Activated CD4-positive, alpha-beta memory T cell treated with anti-CD3 and anti-CD28 coated beads, Interleukin-2, amount 10 ng/mL, durations not matched to agents 7 days and 5 days (primary cell): ENCODE results near the gene SLC30A4. TPM values are rescaled to one million over a fixed set of nuclear protein-coding genes. Genes with fewer than 3 reads are reported as not detected.

Experiments used
- CTCF ChIA-PET: fragments of 350-600 bp; sonication (Branson Sonifier 250); formaldehyde crosslinking; loops from one replicate; lab custom pipeline; 2021; ENCODE audit warnings: antibody characterized with exemption, inconsistent platforms; lab: Charles Lee
- POLR2A ChIA-PET: fragments of 350-600 bp; sonication (Branson Sonifier 250); formaldehyde crosslinking; loops from one replicate; lab custom pipeline; 2021; ENCODE audit warnings: antibody characterized with exemption; lab: Charles Lee
- DNase-seq: peaks from one replicate; pipeline ENCODE4 v3.0.0-alpha.2; 2020
- H3K27ac Mint-ChIP-seq: one replicate; pipeline ENCODE4 v1.8.0; 2021; ENCODE audit warnings: mild to moderate bottlenecking, mixed read lengths
- H3K27me3 Mint-ChIP-seq: one replicate; pipeline ENCODE4 v1.8.0; 2021; ENCODE audit warnings: mixed read lengths
- H3K36me3 Mint-ChIP-seq: one replicate; pipeline ENCODE4 v1.8.0; 2021; ENCODE audit warnings: low read depth, mixed read lengths
- H3K4me1 Mint-ChIP-seq: one replicate; pipeline ENCODE4 v1.8.0; 2021; ENCODE audit warnings: mixed read lengths
- H3K4me3 Mint-ChIP-seq: one replicate; pipeline ENCODE4 v1.8.0; 2021; ENCODE audit warnings: mild to moderate bottlenecking, mixed read lengths
- H3K9me3 Mint-ChIP-seq: one replicate; pipeline ENCODE4 v1.8.0; 2021; ENCODE audit warnings: mixed read lengths
- total RNA-seq, 2 experiments: library from RNA; stranded (reverse); gene quantifications; one replicate each; pipeline ENCODE4 v1.2.3, GENCODE V29; 2021

The SLC30A4 gene
- total RNA-seq, 2 experiments from 2014 or later, result 3.2 to 3.3 TPM

- POLR2A ChIA-PET, result interaction anchor here (0.9 to 2.4 kb wide), 5 partner anchors 11 to 256 kb away, joined by 3 to 9 read pairs (median 6); a partner anchor contains a TSS
- peaks cover 50% of the 10 kb centered on the region for H3K4me1 Mint-ChIP-seq
Measured at GRCh38 chr15:45457641-45458539, 64.7 kb downstream of the SLC30A4 start.

GRCh38 chr15:45457220-45457619 is 65.3 kb downstream of the SLC30A4 start:
- DNase-seq, result peak; percentile 34
- no peaks in the 10 kb centered on the region for H3K36me3 Mint-ChIP-seq
- H3K4me1 Mint-ChIP-seq, result peaks cover 50% of the 10 kb centered on the region
- H3K9me3 Mint-ChIP-seq, result no peaks in the 10 kb centered on the region
- POLR2A ChIA-PET, result interaction anchor here (1.6 to 2.4 kb wide), 3 partner anchors 10 to 55 kb away, joined by 6 to 9 read pairs (median 9); a partner anchor contains a TSS
- H3K27me3 Mint-ChIP-seq, result peaks cover 2% of the 10 kb centered on the region
- CTCF ChIA-PET, result interaction anchor here (0.6 to 5.5 kb wide), 27 partner anchors 15 to 259 kb away, joined by 3 to 92 read pairs (median 4); partner anchors contain the start of gene BLOC1S6
- peak overlapping the region; percentile 75 for H3K4me3 Mint-ChIP-seq
- peak overlapping the region; percentile 72 for H3K27ac Mint-ChIP-seq

More at GRCh38 chr15:45457641-45458539, 64.7 kb downstream of the SLC30A4 start:
- CTCF ChIA-PET, result interaction anchor here (0.6 to 5.5 kb wide), 28 partner anchors 15 to 260 kb away, joined by 3 to 92 read pairs (median 4); partner anchors contain the start of gene BLOC1S6
- Mint-ChIP-seq H3K36me3 (no peaks in the 10 kb centered on the region), H3K27ac (peak overlapping the region; percentile 72), H3K4me3 (peak overlapping the region; percentile 75), H3K27me3 (peaks cover 2% of the 10 kb centered on the region), H3K9me3 (no peaks in the 10 kb centered on the region)
- peak; percentile 78 for DNase-seq

GRCh38 chr15:45456212-45457106 is 66.1 kb downstream of the SLC30A4 start:
- CTCF ChIA-PET, result interaction anchor here (0.6 to 5.5 kb wide), 27 partner anchors 16 to 258 kb away, joined by 3 to 92 read pairs (median 4); partner anchors contain the start of gene BLOC1S6
- Mint-ChIP-seq H3K27me3 (peaks cover 2% of the 10 kb centered on the region), H3K4me1 (peaks cover 50% of the 10 kb centered on the region), H3K4me3 (peak overlapping the region; percentile 75), H3K27ac (peak overlapping the region; percentile 72), H3K9me3 (no peaks in the 10 kb centered on the region), H3K36me3 (no peaks in the 10 kb centered on the region)
- POLR2A ChIA-PET, result interaction anchor here (0.8 to 2.7 kb wide), 7 partner anchors 9 to 179 kb away, joined by 3 to 9 read pairs (median 9); partner anchors contain the start of genes BLOC1S6 and SQOR
- peak; percentile 84 for DNase-seq

- Mint-ChIP-seq H3K36me3 (no peaks in the 10 kb centered on the region), H3K4me3 (peak overlapping the region; percentile 45), H3K27me3 (peaks cover 4% of the 10 kb centered on the region), H3K9me3 (no peaks in the 10 kb centered on the region), H3K4me1 (peaks cover 50% of the 10 kb centered on the region), H3K27ac (peak overlapping the region; percentile 81)
- ChIA-PET POLR2A (interaction anchor here (1.0 to 2.7 kb wide), 4 partner anchors 52 to 254 kb away, joined by 3 to 9 read pairs (median 8); partner anchors contain the start of genes BLOC1S6 and SQOR), CTCF (interaction anchor here (0.6 to 2.4 kb wide), 9 partner anchors 24 to 276 kb away, joined by 3 to 12 read pairs (median 3); no protein-coding TSS in a partner anchor)
- peak; percentile 85 for DNase-seq
Measured at GRCh38 chr15:45454814-45455213, 67.7 kb downstream of the SLC30A4 start.

- CTCF ChIA-PET, result interaction anchor here (1.4 to 3.6 kb wide), 2 partner anchors 20 to 163 kb away, joined by 3 to 13 read pairs; no protein-coding TSS in a partner anchor
Measured at GRCh38 chr15:45451265-45451664, 71.3 kb downstream of the SLC30A4 start.

GRCh38 chr15:45449916-45450867 is 72.4 kb downstream of the SLC30A4 start:
- ChIA-PET CTCF (interaction anchor here (1.4 to 3.6 kb wide), 2 partner anchors 19 to 164 kb away, joined by 3 to 13 read pairs; no protein-coding TSS in a partner anchor), POLR2A (no interaction called here)
- Mint-ChIP-seq H3K36me3 (no peaks in the 10 kb centered on the region), H3K4me3 (no peak overlapping the region), H3K27ac (no peak overlapping the region), H3K27me3 (peaks cover 11% of the 10 kb centered on the region), H3K4me1 (peaks cover 16% of the 10 kb centered on the region), H3K9me3 (no peaks in the 10 kb centered on the region)
- DNase-seq, result no peak

More at GRCh38 chr15:45451265-45451664, 71.3 kb downstream of the SLC30A4 start:
- peaks cover 11% of the 10 kb centered on the region for H3K27me3 Mint-ChIP-seq
- H3K4me3 Mint-ChIP-seq, result no peak overlapping the region
- no peak for DNase-seq
- no peak overlapping the region for H3K27ac Mint-ChIP-seq
- no peaks in the 10 kb centered on the region for H3K9me3 Mint-ChIP-seq
- POLR2A ChIA-PET, result no interaction called here
- peaks cover 24% of the 10 kb centered on the region for H3K4me1 Mint-ChIP-seq
- H3K36me3 Mint-ChIP-seq, result no peaks in the 10 kb centered on the region

- no peak for DNase-seq
Measured at GRCh38 chr15:45449395-45449794, 73.2 kb downstream of the SLC30A4 start.

GRCh38 chr15:45448066-45448915 is 74.3 kb downstream of the SLC30A4 start:
- Mint-ChIP-seq H3K9me3 (no peaks in the 10 kb centered on the region), H3K36me3 (no peaks in the 10 kb centered on the region), H3K4me3 (no peak overlapping the region), H3K27me3 (peaks cover 13% of the 10 kb centered on the region), H3K4me1 (no peaks in the 10 kb centered on the region), H3K27ac (no peak overlapping the region)
- CTCF ChIA-PET, result no interaction called here
- POLR2A ChIA-PET, result interaction anchor here (0.6 to 1.6 kb wide), 2 partner anchors 10 to 17 kb away, joined by 5 to 6 read pairs; no protein-coding TSS in a partner anchor
- no peak for DNase-seq

More at GRCh38 chr15:45449395-45449794, 73.2 kb downstream of the SLC30A4 start:
- peaks cover 13% of the 10 kb centered on the region for H3K27me3 Mint-ChIP-seq
- POLR2A ChIA-PET, result no interaction called here
- CTCF ChIA-PET, result interaction anchor here (3.6 kb wide), 1 partner anchor 19 kb away, joined by 13 read pairs; no protein-coding TSS in a partner anchor
- H3K36me3 Mint-ChIP-seq, result no peaks in the 10 kb centered on the region
- H3K4me3 Mint-ChIP-seq, result no peak overlapping the region
- H3K9me3 Mint-ChIP-seq, result no peaks in the 10 kb centered on the region
- no peak overlapping the region for H3K27ac Mint-ChIP-seq
- H3K4me1 Mint-ChIP-seq, result peaks cover 8% of the 10 kb centered on the region

GRCh38 chr15:45443645-45444044 is 78.9 kb downstream of the SLC30A4 start:
- Mint-ChIP-seq H3K4me1 (no peaks in the 10 kb centered on the region), H3K27me3 (peaks cover 5% of the 10 kb centered on the region), H3K36me3 (no peaks in the 10 kb centered on the region), H3K4me3 (no peak overlapping the region), H3K27ac (no peak overlapping the region), H3K9me3 (no peaks in the 10 kb centered on the region)
- POLR2A ChIA-PET, result interaction anchor here (1.2 kb wide), 1 partner anchor 13 kb away, joined by 3 read pairs; no protein-coding TSS in a partner anchor
- no peak for DNase-seq
- CTCF ChIA-PET, result interaction anchor here (1.0 kb wide), 1 partner anchor 14 kb away, joined by 5 read pairs; no protein-coding TSS in a partner anchor

GRCh38 chr15:45442507-45443135 is 79.9 kb downstream of the SLC30A4 start:
- no peak for DNase-seq
- POLR2A ChIA-PET, result no interaction called here
- H3K4me1 Mint-ChIP-seq, result no peaks in the 10 kb centered on the region
- CTCF ChIA-PET, result interaction anchor here (1.0 to 1.7 kb wide), 3 partner anchors 12 to 17 kb away, joined by 4 to 5 read pairs (median 4); no protein-coding TSS in a partner anchor
- no peaks in the 10 kb centered on the region for H3K9me3 Mint-ChIP-seq
- H3K27me3 Mint-ChIP-seq, result peaks cover 5% of the 10 kb centered on the region
- H3K36me3 Mint-ChIP-seq, result no peaks in the 10 kb centered on the region
- no peak overlapping the region for H3K27ac Mint-ChIP-seq
- no peak overlapping the region for H3K4me3 Mint-ChIP-seq
